DND-41 (cell line): ENCODE data around the gene RCC2.

Experiments used
- EZH2 ChIP-seq: IDR thresholded peaks from 3 replicates; pipeline ENCODE4 v1.6.1; 2012; ENCODE audit warnings: borderline replicate concordance, low read depth, mild to moderate bottlenecking, moderate library complexity, low read length, inconsistent platforms; ENCODE audit not compliant: severe bottlenecking
- TF ChIP-seq, protein P1 (sequence below): IDR thresholded peaks from 2 replicates; pipeline ENCODE4 v1.5.1; 2012; ENCODE audit warnings: borderline replicate concordance, low read length, moderate library complexity, mild to moderate bottlenecking; ENCODE audit not compliant: poor library complexity, severe bottlenecking; ENCODE audit errors: extremely low read depth

DNA sequence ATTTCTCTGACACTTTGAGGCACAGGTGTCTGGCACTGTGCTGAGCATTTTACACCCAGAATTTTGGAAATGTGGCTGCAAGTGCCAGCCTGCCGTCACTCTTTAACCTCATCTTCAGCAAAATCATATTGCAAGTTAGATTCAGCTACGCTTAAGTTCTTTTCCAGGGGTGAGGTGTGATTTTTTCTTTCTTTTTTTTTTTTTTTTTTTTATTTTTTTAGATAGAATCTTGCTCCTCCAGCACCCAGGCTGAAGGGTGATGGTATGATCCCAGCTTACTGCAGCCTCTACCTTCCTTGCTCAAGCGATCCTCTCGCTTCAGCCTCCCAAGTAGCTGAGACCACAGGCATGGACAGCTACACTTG lies 2.5 kb upstream of the RCC2 start:
- TF ChIP-seq, protein P1, sequence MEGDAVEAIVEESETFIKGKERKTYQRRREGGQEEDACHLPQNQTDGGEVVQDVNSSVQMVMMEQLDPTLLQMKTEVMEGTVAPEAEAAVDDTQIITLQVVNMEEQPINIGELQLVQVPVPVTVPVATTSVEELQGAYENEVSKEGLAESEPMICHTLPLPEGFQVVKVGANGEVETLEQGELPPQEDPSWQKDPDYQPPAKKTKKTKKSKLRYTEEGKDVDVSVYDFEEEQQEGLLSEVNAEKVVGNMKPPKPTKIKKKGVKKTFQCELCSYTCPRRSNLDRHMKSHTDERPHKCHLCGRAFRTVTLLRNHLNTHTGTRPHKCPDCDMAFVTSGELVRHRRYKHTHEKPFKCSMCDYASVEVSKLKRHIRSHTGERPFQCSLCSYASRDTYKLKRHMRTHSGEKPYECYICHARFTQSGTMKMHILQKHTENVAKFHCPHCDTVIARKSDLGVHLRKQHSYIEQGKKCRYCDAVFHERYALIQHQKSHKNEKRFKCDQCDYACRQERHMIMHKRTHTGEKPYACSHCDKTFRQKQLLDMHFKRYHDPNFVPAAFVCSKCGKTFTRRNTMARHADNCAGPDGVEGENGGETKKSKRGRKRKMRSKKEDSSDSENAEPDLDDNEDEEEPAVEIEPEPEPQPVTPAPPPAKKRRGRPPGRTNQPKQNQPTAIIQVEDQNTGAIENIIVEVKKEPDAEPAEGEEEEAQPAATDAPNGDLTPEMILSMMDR: no peak
- TF ChIP-seq EZH2: no peak
